ENCODE results near the gene KLHL3.
"Not testable (repeated sequence)": the region's sequence is repeated elsewhere in the genome, so short reads cannot be mapped to it uniquely, and the experiment has no call there.

DNA sequence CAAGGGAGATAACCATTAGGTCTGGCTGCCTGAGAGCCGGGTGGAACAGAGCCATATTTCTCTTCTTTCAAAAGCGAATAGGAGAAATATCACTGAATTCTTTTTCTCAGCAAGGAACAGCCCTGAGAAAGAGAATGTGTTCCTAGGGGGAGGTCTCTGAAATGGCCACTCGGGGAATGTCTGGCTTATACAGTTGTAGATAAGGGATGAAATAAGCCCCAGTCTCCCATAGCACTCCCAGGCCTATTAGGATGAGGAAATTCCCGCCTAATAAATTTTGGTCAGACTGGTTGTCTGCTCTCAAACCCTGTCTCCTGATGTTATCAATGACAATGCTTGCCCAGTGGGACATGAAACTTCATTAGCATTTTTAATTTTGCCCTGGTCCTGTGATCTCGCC is 32.0 kb upstream of the KLHL3 start:
- TF ChIP-seq, protein P1, sequence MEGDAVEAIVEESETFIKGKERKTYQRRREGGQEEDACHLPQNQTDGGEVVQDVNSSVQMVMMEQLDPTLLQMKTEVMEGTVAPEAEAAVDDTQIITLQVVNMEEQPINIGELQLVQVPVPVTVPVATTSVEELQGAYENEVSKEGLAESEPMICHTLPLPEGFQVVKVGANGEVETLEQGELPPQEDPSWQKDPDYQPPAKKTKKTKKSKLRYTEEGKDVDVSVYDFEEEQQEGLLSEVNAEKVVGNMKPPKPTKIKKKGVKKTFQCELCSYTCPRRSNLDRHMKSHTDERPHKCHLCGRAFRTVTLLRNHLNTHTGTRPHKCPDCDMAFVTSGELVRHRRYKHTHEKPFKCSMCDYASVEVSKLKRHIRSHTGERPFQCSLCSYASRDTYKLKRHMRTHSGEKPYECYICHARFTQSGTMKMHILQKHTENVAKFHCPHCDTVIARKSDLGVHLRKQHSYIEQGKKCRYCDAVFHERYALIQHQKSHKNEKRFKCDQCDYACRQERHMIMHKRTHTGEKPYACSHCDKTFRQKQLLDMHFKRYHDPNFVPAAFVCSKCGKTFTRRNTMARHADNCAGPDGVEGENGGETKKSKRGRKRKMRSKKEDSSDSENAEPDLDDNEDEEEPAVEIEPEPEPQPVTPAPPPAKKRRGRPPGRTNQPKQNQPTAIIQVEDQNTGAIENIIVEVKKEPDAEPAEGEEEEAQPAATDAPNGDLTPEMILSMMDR (IDR thresholded peaks at IDR 0.05): not testable (repeated sequence)
- not testable (repeated sequence) for TF ChIP-seq POLR2A (IDR thresholded peaks at IDR 0.05)

Data from body of pancreas (tissue), 4 donors.